ENCODE results near the gene ARF1. TPM values are rescaled to one million over a fixed set of nuclear protein-coding genes. Genes with fewer than 3 reads are reported as not detected.

ARF1 gene
- polyA plus RNA-seq, 4 donors = 375 to 490 (median 410) TPM

DNA sequence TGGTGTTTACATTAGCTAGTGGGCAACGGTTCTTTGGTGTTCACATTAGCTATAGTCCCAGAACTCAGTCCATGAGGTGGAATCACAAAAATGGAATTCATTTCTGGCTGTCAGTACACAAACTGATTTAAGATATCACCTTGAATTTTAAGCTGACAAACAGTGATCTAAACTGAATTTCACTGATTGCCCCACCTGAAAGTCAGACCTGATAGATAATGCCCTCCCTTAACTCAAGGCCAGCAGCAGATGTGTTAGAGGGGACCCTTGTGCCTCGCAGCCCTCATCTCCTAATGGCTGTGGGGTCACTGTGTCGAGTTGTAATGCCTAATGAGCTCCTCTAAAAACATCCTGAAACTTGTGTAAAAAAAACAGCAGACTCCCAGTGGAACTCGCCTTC, 8.6 kb downstream of the ARF1 start:
- Histone ChIP-seq H3K36me3 (ENCODE audit: control insufficient read depth in 3 of 3, insufficient read depth in 2 of 3, low read depth in 1 of 3, low read length in 3 of 3) (peaks cover 4 to 72% (median 5%) of the 10 kb centered on the region in 3 donors), H3K4me3 (ENCODE audit: low read depth in 1 of 3, low read length in 3 of 3) (no peak overlapping the region), H3K4me1 (ENCODE audit: control insufficient read depth in 3 of 3, insufficient read depth in 2 of 3, low read depth in 1 of 3, low read length in 2 of 3) (peaks cover 16 to 42% (median 26%) of the 10 kb centered on the region in 3 donors), H3K27me3 (ENCODE audit: control insufficient read depth in 3 of 3, insufficient read depth in 3 of 3, low read length in 3 of 3) (no peaks in the 10 kb centered on the region), H3K9me3 (ENCODE audit: control insufficient read depth in 2 of 2, insufficient read depth in 1 of 2, low read depth in 1 of 2, low read length in 1 of 2) (peaks cover 3 to 26% of the 10 kb centered on the region in 2 donors), H3K27ac (ENCODE audit: low read depth in 1 of 3, low read length in 2 of 3) (no peak overlapping the region)
- FAIRE-seq (no peak), DNase-seq (no peak)
- WGBS, 3 donors = 47 to 55% (median 48%) methylated on average over 4 of the region's 4 CpGs

DNA sequence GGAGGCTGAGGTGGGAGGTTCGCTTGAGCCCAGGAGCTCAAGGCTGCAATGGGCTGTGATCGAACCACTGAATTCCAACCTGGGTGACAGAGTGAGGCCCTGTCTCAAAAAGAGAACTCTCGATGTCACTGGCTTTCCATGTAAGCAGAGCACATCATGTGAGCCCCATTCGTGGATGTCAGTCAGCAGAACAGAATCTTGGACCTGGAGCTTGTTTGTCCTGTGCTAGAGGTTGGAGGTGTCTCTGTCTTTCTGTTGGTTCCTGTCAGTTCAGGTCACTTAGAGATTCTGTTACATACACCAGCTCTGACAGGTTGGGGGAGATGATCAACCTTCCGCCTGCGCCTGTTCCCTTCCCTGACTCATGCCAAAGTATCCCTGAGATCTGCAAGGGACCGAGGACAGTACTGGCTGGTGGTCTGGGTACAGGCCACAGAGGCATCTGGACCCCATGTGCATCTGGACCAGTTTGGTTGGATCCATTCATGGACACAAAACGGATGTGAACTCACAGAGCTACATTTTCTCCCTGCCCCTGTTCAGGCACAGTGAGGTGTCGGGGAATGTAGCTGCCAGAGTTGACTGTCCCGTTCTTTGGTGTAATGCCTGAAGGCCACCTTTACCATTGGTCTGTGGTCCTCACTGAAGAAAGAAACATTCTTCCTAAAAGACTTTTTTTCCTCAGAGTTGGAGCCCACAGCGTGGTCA, 10.0 kb downstream of the ARF1 start:
- H3K4me1 ChIP-seq (ENCODE audit: control insufficient read depth in 3 of 3, insufficient read depth in 2 of 3, low read depth in 1 of 3, low read length in 2 of 3) = peaks cover 16 to 28% (median 19%) of the 10 kb centered on the region in 3 donors
- no peaks in the 10 kb centered on the region for H3K27me3 ChIP-seq (ENCODE audit: control insufficient read depth in 3 of 3, insufficient read depth in 3 of 3, low read length in 3 of 3)
- FAIRE-seq = no peak
- no peak overlapping the region for H3K27ac ChIP-seq (ENCODE audit: low read depth in 1 of 3, low read length in 2 of 3)
- peaks cover 4 to 84% (median 5%) of the 10 kb centered on the region in 3 donors for H3K36me3 ChIP-seq (ENCODE audit: control insufficient read depth in 3 of 3, insufficient read depth in 2 of 3, low read depth in 1 of 3, low read length in 3 of 3)
- H3K4me3 ChIP-seq (ENCODE audit: low read depth in 1 of 3, low read length in 3 of 3) = no peak overlapping the region
- H3K9me3 ChIP-seq (ENCODE audit: control insufficient read depth in 2 of 2, insufficient read depth in 1 of 2, low read depth in 1 of 2, low read length in 1 of 2) = peaks cover 3 to 26% of the 10 kb centered on the region in 2 donors
- DNase-seq = no peak
- 82 to 90% (median 83%) methylated on average over 11 of the region's 11 CpGs for WGBS, 3 donors

DNA sequence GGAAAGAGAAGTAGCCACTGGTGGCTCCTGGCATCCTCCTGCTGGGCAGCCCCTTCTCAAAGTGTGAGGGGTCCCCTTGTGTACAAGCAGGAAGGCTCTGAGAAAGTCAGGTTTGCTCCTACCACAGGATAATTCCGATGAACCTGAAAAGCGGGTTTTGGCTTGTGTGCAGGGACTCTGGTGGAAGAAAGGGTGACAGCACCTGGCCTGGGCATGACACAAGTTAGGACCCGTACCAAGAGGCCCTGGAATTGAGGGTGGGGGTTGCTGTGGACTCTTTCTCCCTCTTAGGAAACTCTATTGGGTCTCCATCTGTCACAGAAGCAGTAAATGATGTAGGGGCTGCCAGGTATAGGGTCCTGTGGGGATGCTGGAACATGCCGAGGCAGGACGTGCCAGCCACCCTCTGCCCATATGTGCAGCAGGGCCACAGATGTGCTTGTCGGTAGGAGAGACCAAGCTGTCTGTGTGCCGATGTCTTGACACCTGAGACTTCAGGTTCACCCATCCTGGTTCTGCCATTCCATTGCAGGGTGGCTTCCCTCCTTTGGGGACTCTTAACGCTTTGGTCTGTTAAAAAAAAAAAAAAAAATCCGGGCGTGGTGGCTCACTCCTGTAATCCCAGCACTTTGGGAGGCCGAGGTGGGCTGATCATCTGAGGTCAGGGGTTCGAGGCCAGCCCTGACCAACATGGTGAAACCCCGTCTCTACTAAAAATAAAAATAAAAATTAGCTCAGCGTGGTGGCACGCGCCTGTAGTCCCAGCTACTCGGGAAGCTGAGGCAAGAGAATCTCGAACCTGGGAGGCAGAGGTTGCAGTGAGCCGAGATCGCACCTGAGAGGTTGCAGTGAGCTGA, 10.8 kb downstream of the ARF1 start:
- no peak overlapping the region for H3K27ac ChIP-seq (ENCODE audit: low read depth in 1 of 3, low read length in 2 of 3)

DNA sequence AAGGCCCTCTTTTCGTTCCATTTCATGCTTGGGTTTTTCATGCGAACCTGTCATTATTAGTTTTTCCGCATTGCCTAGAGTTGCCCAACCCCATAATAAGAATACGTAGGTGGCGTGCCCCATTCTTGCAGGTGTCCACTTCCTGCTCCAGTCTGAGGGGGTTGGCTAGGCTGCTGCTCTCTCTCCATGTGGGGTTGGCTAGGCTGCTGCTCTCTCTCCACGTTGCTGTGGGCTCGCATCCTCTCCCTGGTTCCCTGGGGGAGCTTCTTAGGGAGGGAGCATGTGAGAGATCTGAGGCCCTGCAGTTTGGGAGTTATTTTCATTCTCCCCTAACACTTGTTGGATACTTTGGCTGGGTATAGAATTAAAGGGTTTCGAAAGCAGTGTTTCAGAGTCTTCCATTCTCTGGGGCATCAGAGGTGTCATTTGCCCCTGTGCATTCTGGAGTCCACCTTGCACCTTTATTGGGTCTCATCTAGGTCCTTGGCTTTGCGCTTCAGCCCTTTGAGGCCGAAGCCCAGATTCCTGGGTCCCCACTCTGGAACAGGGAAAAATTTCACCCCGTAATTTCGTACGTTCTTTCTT, 12.0 kb downstream of the ARF1 start:
- Histone ChIP-seq H3K27me3 (ENCODE audit: control insufficient read depth in 3 of 3, insufficient read depth in 3 of 3, low read length in 3 of 3) (no peaks in the 10 kb centered on the region), H3K4me1 (ENCODE audit: control insufficient read depth in 3 of 3, insufficient read depth in 2 of 3, low read depth in 1 of 3, low read length in 2 of 3) (peaks cover 7 to 12% (median 10%) of the 10 kb centered on the region in 3 donors), H3K36me3 (ENCODE audit: control insufficient read depth in 3 of 3, insufficient read depth in 2 of 3, low read depth in 1 of 3, low read length in 3 of 3) (peaks cover 5 to 86% (median 13%) of the 10 kb centered on the region in 3 donors), H3K4me3 (ENCODE audit: low read depth in 1 of 3, low read length in 3 of 3) (no peak overlapping the region), H3K9me3 (ENCODE audit: control insufficient read depth in 2 of 2, insufficient read depth in 1 of 2, low read depth in 1 of 2, low read length in 1 of 2) (peaks cover 3 to 26% of the 10 kb centered on the region in 2 donors), H3K27ac (ENCODE audit: low read depth in 1 of 3, low read length in 2 of 3) (no peak overlapping the region)
- WGBS, 3 donors = 89 to 96% (median 90%) methylated on average over 13 of the region's 13 CpGs
- FAIRE-seq (no peak), DNase-seq (no peak)

More for the DNA sequence above, 10.8 kb downstream of the ARF1 start:
- WGBS, 3 donors = 89 to 93% (median 91%) methylated on average over 20 of the region's 20 CpGs
- Histone ChIP-seq H3K9me3 (ENCODE audit: control insufficient read depth in 2 of 2, insufficient read depth in 1 of 2, low read depth in 1 of 2, low read length in 1 of 2) (peaks cover 3 to 26% of the 10 kb centered on the region in 2 donors), H3K4me3 (ENCODE audit: low read depth in 1 of 3, low read length in 3 of 3) (no peak overlapping the region), H3K27me3 (ENCODE audit: control insufficient read depth in 3 of 3, insufficient read depth in 3 of 3, low read length in 3 of 3) (no peaks in the 10 kb centered on the region), H3K36me3 (ENCODE audit: control insufficient read depth in 3 of 3, insufficient read depth in 2 of 3, low read depth in 1 of 3, low read length in 3 of 3) (peaks cover 5 to 86% (median 5%) of the 10 kb centered on the region in 3 donors), H3K4me1 (ENCODE audit: control insufficient read depth in 3 of 3, insufficient read depth in 2 of 3, low read depth in 1 of 3, low read length in 2 of 3) (peaks cover 11 to 22% (median 11%) of the 10 kb centered on the region in 3 donors)
- DNase-seq = no peak
- FAIRE-seq = no peak

DNA sequence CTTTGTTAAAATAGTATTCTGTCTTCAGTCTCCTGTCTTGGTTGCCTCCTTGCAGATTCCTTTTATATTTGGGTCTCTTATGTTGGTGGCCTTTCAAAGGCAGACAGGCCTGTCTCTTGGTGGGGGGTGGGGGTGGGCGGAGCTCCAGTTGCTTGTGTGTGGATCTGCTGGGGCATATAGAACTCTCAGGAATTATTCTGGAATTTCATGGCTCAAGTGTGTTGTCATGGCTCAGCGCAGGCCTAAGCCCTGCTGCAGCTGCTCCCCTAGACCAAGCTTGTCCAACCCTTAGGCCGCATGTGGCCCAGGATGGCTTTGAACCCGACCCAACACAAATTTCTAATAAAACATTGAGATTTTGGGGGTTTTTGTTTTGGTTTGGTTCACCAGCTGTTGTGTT, 12.7 kb downstream of the ARF1 start:
- Histone ChIP-seq H3K4me1 (ENCODE audit: control insufficient read depth in 3 of 3, insufficient read depth in 2 of 3, low read depth in 1 of 3, low read length in 2 of 3) (peaks cover 3 to 6% (median 6%) of the 10 kb centered on the region in 3 donors), H3K9me3 (ENCODE audit: control insufficient read depth in 2 of 2, insufficient read depth in 1 of 2, low read depth in 1 of 2, low read length in 1 of 2) (peaks cover 3 to 26% of the 10 kb centered on the region in 2 donors), H3K4me3 (ENCODE audit: low read depth in 1 of 3, low read length in 3 of 3) (no peak overlapping the region), H3K27ac (ENCODE audit: low read depth in 1 of 3, low read length in 2 of 3) (no peak overlapping the region), H3K27me3 (ENCODE audit: control insufficient read depth in 3 of 3, insufficient read depth in 3 of 3, low read length in 3 of 3) (no peaks in the 10 kb centered on the region), H3K36me3 (ENCODE audit: control insufficient read depth in 3 of 3, insufficient read depth in 2 of 3, low read depth in 1 of 3, low read length in 3 of 3) (peaks cover 5 to 86% (median 13%) of the 10 kb centered on the region in 3 donors)
- FAIRE-seq (no peak), DNase-seq (no peak)
- 96 to 99% (median 98%) methylated on average over 4 of the region's 4 CpGs for WGBS, 3 donors

DNA sequence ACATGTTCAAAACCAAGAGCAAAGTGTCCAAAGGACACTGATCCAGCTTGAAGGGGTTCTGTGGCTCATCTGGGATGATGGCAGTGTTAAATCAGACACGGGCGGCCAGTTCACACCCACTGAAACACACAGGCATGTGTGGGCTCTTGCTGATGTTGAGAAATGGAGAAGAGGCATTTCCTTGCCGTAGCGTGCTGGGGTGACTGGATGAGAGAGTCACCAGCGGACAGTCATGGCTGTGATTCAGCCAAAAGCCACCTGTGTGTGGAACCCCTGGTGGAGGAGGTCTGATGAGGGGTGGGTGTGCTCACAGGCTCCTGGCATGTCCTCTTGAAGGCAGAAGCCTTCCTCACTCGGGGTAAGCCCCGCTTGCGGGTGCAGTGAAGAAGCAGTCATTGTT, 13.4 kb downstream of the ARF1 start:
- WGBS, 3 donors = 89 to 95% (median 92%) methylated on average over 8 of the region's 8 CpGs
- H3K9me3 ChIP-seq (ENCODE audit: control insufficient read depth in 2 of 2, insufficient read depth in 1 of 2, low read depth in 1 of 2, low read length in 1 of 2) = peaks cover 3 to 26% of the 10 kb centered on the region in 2 donors
- H3K36me3 ChIP-seq (ENCODE audit: control insufficient read depth in 3 of 3, insufficient read depth in 2 of 3, low read depth in 1 of 3, low read length in 3 of 3) = peaks cover 5 to 88% (median 13%) of the 10 kb centered on the region in 3 donors
- no peaks in the 10 kb centered on the region for H3K27me3 ChIP-seq (ENCODE audit: control insufficient read depth in 3 of 3, insufficient read depth in 3 of 3, low read length in 3 of 3)
- H3K27ac ChIP-seq (ENCODE audit: low read depth in 1 of 3, low read length in 2 of 3) = no peak overlapping the region
- FAIRE-seq (no peak), DNase-seq (no peak)
- H3K4me3 ChIP-seq (ENCODE audit: low read depth in 1 of 3, low read length in 3 of 3) = no peak overlapping the region
- H3K4me1 ChIP-seq (ENCODE audit: control insufficient read depth in 3 of 3, insufficient read depth in 2 of 3, low read depth in 1 of 3, low read length in 2 of 3) = peaks cover 0 to 4% (median 2%) of the 10 kb centered on the region in 3 donors

DNA sequence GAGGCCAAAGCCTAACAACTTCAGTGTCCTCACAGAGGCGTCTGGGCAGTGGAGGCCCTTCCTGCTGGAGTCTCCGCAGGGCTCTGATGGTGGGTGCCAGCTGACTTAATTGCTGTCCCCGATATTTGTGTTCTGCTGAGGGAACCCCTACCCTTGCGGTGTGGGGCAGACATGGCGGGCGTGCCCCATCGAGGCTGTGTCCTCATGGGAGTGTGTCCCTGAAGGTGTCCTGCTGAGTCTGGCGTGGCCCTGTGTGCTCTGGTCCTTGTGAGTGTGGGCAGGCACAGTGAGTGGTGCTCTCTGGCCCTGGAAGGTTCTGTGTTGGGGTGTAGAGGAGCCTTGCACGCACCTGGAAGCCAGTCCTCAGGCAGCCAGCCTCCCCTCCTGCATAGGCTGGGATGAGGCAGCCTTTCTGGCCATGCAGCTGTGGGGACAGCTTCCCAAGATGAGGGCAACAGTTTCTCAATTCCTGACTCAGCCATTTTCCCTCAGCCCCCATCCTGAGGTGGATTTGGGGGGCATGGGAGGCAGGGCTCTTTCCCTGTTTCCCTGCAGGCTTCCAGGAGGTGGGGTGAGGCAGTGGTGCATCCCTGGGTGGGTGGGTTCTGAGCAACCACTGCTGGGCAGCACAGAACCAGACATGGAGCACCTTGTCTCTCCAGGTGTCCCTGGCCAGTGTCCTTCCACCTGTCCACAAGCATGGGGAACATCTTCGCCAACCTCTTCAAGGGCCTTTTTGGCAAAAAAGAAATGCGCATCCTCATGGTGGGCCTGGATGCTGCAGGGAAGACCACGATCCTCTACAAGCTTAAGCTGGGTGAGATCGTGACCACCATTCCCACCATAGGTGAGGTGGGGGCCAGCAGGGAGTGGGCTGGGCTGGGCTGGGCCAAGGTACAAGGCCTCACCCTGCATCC, 14.2 kb downstream of the ARF1 start:
- H3K4me1 ChIP-seq (ENCODE audit: control insufficient read depth in 3 of 3, insufficient read depth in 2 of 3, low read depth in 1 of 3, low read length in 2 of 3) = peaks cover 0 to 4% (median 2%) of the 10 kb centered on the region in 3 donors
- DNase-seq (no peak), FAIRE-seq (no peak)
- peaks cover 5 to 91% (median 13%) of the 10 kb centered on the region in 3 donors for H3K36me3 ChIP-seq (ENCODE audit: control insufficient read depth in 3 of 3, insufficient read depth in 2 of 3, low read depth in 1 of 3, low read length in 3 of 3)
- H3K4me3 ChIP-seq (ENCODE audit: low read depth in 1 of 3, low read length in 3 of 3) = no peak overlapping the region
- H3K27me3 ChIP-seq (ENCODE audit: control insufficient read depth in 3 of 3, insufficient read depth in 3 of 3, low read length in 3 of 3) = no peaks in the 10 kb centered on the region
- WGBS, 3 donors = 87 to 90% (median 88%) methylated on average over 13 of the region's 13 CpGs
- peaks cover 3 to 26% of the 10 kb centered on the region in 2 donors for H3K9me3 ChIP-seq (ENCODE audit: control insufficient read depth in 2 of 2, insufficient read depth in 1 of 2, low read depth in 1 of 2, low read length in 1 of 2)
- no peak overlapping the region for H3K27ac ChIP-seq (ENCODE audit: low read depth in 1 of 3, low read length in 2 of 3)

Measured in small intestine (tissue), 7 donors.